GM18868 (cell line): ENCODE results near the gene PCDHA1.
"Not testable (repeated sequence)": the region's sequence is repeated elsewhere in the genome, so short reads cannot be mapped to it uniquely, and the experiment has no call there.

ENCODE experiments used
- ATAC-seq: cut with Tn5 transposase; IDR thresholded peaks from one replicate; pipeline ENCODE4 v1.9.1; 2021; ENCODE audit warnings: mild to moderate bottlenecking, moderate library complexity; ENCODE audit not compliant: unreplicated experiment

Gene PCDHA1

GRCh38 chr5:140785905-140786686 is at the start of gene PCDHA1:
Gene PCDHA1, plus strand, starts transcription at chr5:140786140.
- no peak for ATAC-seq

GRCh38 chr5:140737486-140737885 is 48.5 kb upstream of the PCDHA1 start:
- ATAC-seq: no peak

- ATAC-seq: no peak
Measured at GRCh38 chr5:140741967-140742366, 44.0 kb upstream of the PCDHA1 start.

- no peak for ATAC-seq
Measured at GRCh38 chr5:140753561-140753960, 32.4 kb upstream of the PCDHA1 start.

- ATAC-seq: no peak
Measured at GRCh38 chr5:140764177-140764973, 21.6 kb upstream of the PCDHA1 start.

GRCh38 chr5:140767444-140767843 is 18.5 kb upstream of the PCDHA1 start:
- no peak for ATAC-seq

- ATAC-seq: no peak
Measured at GRCh38 chr5:140780512-140780911, 5.4 kb upstream of the PCDHA1 start.

- not testable (repeated sequence) for ATAC-seq
Measured at GRCh38 chr5:140787422-140787821, 1.5 kb downstream of the PCDHA1 start.

- ATAC-seq: not testable (repeated sequence)
Measured at GRCh38 chr5:140787849-140788504, 2.0 kb downstream of the PCDHA1 start.

GRCh38 chr5:140791089-140791488 is 5.1 kb downstream of the PCDHA1 start:
- no peak for ATAC-seq

- no peak for ATAC-seq
Measured at GRCh38 chr5:140794595-140795258, 8.8 kb downstream of the PCDHA1 start, which contains the start of gene PCDHA2. Gene PCDHA2, plus strand, starts transcription at chr5:140794852.

GRCh38 chr5:140795259-140795641 is 9.3 kb downstream of the PCDHA1 start:
- ATAC-seq: no peak

GRCh38 chr5:140796072-140796717 is 10.3 kb downstream of the PCDHA1 start:
- ATAC-seq: not testable (repeated sequence)

GRCh38 chr5:140796718-140797095 is 10.8 kb downstream of the PCDHA1 start:
- no peak for ATAC-seq

- ATAC-seq: no peak
Measured at GRCh38 chr5:140800816-140801493, 15.0 kb downstream of the PCDHA1 start, which contains the start of gene PCDHA3. Gene PCDHA3, plus strand, starts transcription at chr5:140801057.

- ATAC-seq: no peak
Measured at GRCh38 chr5:140801494-140801841, 15.5 kb downstream of the PCDHA1 start.

- ATAC-seq: not testable (repeated sequence)
Measured at GRCh38 chr5:140802381-140802780, 16.4 kb downstream of the PCDHA1 start.

- no peak for ATAC-seq
Measured at GRCh38 chr5:140802781-140803271, 16.9 kb downstream of the PCDHA1 start.

GRCh38 chr5:140806834-140807775 is 21.2 kb downstream of the PCDHA1 start, which contains the start of gene PCDHA4:
Gene PCDHA4, plus strand, starts transcription at chr5:140807068.
- no peak for ATAC-seq
